HG03457 (cell line): Measurements from ENCODE around the gene NKAPL.

Source experiments
- ATAC-seq: cut with Tn5 transposase; IDR thresholded peaks from one replicate; pipeline ENCODE4 v1.9.1; 2021; ENCODE audit warnings: moderate number of reproducible peaks; ENCODE audit not compliant: unreplicated experiment

Gene NKAPL

DNA sequence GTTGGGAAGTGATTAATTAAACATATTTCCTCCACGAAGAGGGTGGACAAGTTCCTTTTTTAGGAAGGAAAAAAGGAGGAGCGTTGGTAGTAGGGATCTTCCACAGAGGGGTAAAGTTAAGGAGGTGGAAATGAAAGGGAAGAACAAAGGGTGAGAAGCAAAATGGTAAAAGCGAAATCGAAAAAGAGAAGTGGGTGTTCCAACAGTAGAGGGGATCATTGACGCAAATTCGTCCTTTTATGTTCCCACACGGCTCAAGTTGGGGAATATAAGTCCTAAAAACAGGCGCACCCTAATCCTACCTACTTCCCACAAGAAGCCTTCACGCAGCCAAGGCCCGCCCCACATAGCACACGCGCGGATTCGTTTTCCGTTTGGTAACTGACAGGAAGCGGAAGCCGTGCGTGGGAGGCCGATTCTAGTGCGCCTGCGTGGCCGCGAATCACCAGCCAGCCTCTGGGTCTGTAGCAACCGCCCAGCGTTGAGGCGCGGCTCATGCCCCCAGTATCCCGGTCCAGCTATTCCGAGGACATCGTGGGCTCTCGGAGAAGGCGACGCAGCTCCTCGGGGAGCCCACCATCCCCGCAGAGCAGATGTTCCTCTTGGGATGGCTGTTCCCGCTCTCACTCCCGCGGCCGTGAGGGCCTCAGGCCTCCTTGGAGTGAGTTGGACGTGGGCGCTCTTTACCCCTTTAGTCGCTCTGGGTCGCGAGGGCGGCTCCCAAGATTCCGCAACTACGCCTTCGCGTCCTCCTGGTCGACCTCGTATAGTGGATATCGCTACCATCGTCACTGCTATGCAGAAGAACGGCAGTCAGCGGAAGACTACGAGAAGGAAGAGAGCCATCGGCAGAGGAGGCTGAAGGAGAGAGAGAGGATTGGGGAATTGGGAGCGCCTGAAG is at the start of gene NKAPL:
NKAPL (plus strand) TSS at position 421 of the 901 bp plus-strand sequence; CDS start at position 496, 75 bp downstream.
- ATAC-seq, result no peak

DNA sequence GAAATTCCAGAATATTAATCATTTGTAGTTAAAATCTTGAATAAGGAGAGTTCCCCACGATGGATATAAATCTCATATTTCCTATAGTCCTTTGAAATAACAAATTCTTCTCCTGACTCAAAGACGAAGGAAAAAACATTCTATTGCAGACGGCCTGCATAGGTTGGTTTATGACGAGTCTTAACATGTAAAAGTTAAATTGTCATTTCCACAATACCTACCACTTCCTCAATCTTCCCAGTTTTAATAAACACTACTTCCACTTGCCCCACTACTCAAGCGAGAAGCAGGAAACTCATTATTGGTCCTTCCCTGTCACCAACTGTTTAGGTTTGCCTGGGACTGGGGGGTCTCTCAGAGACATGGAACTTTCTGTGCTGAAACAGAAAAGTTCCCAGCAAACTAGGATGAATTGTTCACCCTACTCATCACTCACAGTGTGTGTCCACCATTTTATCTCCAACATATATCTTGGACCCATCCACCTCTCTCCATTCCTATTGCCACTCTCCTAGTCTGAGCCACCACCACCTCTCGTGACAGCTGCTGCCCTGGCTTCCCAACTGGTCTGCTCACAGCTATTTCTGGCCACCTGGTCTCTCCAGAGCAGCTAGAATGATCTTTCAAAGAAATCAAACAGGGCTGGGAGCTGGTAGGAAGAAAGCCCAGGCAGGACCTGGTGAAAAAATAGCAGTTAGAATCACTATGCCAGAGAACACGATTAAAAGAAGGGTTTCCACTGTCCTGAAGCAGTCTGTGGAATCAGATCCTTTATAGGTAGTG is 49.2 kb upstream of the NKAPL start:
- ATAC-seq, result no peak

DNA sequence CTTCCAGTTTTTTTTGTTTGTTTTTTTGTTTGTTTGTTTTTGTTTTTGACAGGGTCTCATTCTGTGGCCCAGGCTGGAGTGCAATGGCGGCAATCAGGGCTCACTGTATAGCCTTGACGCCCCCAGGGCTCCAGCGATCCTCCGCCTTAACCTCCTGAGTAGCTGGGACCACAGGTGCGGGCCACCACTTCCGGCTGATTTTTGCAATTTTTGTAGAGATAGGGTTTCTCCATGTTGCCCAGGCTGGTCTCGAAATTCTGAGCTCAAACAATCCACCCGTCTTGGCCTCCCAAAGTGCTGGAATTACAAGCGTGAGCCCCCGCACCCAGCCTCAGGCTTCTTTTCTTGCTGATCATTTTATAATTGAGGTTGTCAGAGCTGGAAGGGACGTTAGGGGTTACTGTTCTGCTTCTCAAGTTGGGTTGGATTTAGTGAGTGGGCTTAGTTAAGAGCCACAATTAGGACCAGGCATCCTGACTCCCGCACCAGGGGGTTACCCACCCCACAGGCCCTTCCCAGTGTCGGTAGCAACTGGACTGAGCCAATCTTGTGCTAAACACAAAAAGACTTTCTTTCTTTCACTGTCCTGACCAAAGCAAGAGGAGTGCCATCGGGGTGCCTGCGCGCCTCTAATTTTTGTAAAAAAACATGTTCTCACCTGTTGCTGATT is 47.1 kb upstream of the NKAPL start:
- no peak for ATAC-seq

DNA sequence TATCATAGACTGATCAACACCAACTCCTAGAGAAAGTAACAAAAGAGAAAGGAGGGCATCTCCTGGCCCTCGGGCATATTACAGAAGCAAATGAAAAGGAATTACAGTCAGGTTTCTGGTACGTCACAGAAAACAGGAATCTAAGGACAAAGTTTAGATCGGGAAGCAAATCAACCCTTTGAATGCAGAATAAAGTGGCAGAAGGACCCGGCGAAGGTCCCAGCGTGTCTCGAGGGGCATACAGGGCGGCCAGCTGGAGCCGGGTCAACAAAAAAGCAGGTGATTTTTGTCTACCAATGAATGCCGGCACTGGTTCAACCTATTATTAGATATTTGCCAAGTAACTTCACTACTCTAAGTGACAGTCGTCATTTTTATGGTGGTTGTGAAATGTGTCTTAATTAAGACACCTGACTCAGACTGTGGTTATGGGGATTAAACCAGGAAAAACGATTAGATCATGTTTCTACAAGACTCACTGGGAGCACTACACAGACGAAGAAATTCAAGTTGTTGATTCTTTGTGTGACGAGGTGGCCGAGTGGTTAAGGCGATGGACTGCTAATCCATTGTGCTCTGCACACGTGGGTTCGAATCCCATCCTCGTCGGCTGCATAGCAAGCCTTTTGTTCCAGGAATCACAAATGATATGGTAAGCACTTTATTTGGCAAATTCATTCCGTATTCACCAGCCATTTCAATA is 46.4 kb upstream of the NKAPL start:
- ATAC-seq, result no peak

DNA sequence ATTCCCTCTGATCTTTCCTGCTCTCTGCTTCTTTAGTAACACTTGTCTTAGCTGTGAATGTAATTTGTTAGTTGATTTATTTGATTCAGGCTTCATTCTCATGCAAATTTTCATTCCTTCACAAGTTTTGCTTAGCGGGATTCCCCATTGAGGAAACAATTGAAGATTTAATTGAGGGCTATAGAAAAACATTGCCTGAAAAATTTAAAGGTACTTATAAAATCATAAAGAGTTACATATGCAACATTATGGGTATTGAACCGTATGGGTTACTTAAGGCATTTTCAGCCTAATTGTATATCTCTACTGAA is 45.9 kb upstream of the NKAPL start:
- ATAC-seq, result no peak

DNA sequence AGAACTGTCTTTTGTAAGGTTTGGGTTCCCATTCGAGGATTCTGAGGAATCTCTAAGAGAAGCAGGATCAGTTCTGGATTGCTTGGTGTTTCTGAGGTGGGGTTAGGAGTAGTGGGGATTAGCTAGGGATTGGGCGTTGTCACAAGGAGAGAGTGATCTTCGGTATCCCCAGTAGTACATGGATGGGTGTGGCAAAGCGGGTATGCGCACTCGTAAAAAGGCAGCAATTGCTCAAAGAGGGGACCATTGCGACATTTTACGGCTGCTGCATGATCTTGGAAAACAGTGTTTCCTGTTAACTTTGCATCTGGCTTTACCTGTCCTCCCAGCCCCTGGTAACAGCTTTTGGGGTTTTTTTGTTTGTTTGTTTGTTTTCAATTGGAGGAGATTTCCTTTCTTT is 43.7 kb upstream of the NKAPL start:
- no peak for ATAC-seq

DNA sequence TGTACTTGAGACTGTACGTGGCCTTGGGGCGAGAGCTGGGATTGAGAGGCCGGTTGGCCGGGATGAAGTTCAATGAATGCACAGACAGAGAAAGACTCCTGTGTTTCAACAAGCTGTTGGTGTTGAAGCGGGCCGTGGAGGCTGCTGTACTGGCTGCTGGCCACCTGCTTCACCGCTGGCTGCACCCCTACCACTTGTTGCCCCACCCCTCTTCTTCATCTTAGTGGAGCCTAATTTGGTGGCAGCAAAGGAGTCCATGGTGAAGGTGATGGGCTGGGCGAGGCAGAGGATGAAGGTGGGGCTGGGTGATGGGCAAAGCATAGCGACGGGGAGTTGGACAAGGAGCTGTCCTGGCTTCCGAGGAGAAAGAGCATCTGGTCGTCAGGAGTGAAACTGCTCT is 41.2 kb upstream of the NKAPL start:
- ATAC-seq, result no peak

DNA sequence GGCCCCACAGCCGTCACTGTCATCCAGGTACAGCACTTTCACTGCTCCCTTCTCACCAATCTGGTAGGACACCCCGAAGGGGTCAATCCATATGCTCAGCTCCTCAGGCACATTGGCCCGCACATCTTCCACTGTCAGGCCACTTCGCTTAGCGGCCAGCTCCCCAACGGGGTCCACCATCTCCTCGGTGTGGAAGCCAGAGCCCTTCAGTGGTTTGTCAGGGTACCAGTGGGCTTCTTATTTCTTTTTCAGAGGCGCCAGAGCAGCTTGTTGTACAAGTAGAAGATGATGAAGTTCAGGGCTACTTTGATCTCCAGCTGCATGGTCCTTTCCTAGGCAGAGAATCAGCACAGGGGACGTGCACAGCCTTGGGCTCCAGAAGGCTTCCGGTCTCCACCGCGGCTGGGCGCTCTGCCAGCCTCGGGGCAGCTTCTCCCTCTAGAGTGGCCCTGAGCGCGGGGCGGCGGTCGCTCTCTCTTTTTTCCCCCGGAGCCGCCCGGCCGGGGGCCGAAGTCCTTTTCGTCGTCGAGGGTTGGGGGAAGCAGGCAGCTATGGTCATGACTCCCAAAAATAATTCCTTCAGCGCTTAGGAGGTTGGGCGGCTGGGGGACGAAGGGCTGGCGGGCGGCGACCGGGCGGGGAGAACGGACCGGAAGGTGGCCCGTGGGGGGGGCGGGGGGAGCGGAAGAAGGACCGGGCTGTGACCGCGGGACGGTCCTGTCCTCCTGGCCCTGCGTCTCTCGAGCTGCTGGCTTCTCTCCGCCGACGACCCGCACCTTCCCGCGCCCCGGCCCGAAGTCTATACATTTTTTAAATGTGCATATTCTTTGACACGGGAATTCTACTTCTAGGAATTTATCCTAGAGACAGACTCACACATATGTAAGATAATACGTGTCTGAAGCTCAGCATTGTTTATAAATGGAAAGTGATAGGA is 40.5 kb upstream of the NKAPL start:
- no peak for ATAC-seq

DNA sequence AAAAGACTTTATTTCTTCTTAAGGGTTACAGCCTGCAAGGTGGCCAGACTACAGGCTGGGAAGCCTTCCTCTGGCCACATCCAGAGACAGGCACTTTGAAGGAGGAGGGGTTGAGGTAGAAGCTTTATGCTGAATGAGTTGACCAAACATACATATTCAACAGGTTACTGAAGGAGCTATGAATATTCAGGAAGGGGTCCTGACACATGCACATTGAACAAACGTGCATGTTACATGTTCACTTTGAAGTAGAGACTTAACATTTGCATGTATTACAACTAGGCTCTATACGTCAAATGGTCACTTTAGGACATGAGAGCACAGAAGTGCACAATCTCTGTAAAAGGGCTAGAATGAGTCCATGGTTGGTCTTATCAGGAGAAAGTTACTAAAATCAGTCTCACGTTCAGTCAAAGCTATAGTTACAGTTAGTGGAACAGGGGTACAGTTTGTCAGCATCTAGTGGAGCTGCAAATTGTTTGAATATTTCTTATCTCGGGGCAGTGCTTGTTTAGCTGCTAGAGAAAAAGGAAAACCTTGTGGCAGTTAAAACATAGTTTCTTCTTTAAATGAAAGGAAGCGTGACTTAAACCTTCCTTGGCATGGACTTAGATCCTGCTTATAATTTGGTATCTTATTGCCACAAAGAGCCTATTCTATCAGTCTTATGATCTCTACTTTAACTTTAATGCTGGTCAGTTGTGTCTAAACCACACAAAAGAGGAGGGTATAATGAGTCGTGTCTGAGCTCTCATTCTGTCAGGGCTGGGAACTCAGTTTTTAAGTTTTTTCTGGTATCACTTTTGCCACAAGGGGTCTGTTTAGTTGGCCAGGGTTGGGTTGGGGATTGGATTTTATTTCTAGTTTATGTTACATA is 38.6 kb upstream of the NKAPL start:
- no peak for ATAC-seq

DNA sequence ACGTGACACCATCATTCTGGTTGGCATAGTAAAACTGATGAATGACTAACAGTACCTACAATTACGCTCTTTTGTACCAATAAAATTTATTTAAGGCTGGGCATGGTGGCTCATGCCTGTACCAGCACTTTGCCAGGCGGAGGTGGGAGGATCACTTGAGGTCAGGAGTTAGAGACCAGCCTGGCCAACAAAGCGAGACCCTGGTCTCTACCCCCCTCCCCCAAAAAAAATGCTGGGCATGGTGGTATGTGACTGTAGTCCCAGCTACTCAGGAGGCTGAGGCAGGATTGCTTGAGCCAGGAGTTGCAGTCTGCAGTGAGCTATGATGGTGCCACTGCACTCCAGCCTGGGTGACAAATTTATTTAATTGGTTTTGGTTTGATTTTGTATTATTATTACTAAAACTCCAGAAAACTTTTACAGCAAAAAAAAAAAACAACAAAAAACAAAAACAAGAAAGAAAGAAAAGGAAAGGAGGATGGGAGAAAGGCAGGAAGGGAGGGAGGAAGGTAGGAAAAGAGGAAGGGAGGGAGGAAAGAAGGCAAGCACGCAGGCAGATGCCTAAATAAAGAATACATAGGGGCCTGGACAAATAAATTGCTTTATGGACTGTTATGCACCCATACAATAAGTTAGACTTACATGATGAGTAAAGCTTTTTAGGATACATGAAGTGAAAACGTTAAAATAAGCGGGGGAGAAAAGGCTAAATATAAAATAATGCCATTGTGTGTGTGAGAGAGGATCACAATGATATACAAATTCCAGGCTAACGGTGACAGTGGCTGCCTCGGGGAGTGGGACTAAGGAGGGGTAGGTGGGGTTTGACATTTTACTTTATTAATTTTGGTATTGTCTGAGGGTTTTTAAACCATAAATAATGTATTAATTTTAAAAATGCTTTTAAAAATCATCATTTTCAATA is 34.7 kb upstream of the NKAPL start:
- no peak for ATAC-seq

DNA sequence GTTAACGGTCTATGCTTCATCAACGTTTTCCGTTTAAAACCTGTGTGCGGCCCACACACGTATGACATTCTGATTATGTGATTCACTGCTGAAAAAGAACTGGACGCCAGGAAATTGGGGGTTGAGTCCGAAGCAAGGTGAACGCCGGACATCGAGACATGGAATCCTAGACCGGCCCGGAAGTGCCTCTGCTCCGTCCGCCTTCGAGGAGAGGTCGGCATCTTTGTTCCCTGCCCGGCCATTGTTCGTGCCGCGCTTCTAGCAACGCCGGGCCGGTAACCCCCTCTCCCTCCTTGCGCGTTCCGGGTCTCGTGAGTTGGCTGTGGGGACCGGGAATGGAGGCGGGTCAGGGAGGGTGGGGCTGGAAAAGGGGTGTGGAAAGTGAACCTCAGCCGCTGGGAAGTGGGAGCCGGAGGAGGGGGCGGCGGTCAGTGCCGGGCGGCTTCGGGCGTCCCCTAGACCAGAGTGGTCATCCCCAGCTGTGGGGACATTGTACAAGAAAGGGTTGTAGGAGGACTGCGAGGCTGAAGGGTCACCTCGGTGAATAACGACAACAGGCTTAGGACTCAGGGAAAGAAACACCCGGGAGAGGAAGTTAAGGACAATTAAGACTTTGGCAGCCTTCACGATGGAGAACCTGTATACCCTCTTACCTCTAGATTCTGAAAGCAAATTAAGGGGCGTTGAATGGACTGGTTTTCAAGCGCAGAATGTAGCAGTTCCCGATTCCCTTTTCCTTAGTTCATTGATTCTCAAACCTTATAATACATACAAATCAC is 33.9 kb upstream of the NKAPL start, which contains the start of gene ZSCAN9:
ZSCAN9 (plus strand) TSS at position 220 of the 779 bp plus-strand sequence. CDS start 1,810 bp downstream, outside the sequence.
- ATAC-seq, result no peak

DNA sequence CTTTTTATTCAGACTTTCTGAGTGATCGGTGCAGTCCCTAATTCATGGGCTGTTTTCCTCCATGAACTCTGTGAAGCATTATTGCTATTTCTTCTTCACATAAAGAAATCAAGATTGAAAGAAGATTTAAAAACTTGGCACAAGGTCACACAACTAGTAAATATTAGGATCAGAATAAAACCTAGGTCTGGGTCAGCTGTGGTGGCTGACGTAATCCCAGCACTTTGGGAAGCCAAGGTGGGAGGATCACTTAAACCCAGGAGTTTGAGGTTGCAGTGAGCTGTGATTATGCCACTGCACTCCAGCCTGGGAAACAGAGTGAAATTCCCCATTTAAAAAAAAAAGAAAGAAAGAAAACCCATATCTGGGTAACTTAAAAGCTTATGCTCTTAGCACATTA is 32.6 kb upstream of the NKAPL start:
- no peak for ATAC-seq

DNA sequence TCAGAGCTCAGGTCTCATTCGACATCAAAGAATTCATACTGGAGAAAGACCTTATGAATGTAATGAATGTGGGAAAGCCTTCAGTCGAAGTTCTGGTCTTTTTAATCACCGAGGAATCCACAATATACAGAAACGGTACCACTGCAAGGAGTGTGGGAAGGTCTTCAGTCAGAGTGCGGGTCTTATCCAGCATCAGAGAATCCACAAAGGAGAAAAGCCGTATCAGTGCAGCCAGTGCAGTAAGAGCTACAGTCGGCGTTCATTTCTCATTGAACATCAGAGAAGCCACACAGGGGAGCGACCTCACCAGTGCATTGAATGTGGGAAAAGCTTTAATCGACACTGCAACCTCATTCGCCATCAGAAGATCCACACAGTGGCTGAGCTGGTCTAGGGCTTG is 26.3 kb upstream of the NKAPL start:
- no peak for ATAC-seq

DNA sequence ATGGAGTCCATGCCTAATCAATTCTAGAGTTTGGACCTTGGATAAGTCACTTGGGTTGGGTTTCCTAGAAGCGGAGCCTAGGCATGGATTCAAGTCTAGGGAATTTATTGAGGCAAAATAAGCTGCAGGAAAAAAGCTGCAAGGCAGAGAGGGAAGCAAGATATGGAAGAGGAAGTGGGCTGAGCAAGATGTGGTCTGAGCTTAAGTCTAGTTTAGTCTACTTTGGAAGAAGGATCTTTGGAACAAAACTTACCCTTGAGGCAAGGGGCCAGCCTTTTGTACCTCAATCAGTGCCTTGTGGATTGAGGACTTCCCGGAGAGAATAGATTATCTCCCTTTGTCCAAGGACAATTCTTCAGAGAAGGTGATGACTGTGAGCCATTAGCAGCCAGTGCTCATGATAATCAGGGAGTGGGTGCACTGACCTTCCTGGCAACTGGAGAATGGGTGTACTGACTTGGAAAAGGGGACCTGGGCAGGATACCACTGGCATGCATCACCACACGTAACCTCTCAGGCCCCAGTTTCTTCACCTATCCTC is 23.1 kb upstream of the NKAPL start:
- no peak for ATAC-seq

DNA sequence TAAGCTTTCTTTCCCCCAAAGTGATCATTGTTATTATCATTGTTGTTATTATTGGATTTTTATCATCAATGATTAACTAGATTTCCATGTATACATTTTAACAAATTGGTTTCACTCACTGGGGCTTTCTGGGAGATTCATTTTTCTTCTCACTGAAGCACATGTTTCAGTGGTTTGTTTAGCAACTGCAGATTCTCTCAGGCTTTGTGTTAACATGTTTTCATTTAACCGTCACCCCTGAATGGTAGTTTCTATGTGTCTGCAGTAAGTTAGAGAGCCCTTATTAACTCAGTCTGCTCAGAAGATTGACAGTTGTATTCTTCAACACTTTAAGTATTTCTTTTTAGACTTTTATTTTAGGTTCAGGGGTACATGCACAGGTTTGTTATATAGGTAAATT is 19.5 kb upstream of the NKAPL start:
- ATAC-seq, result no peak

DNA sequence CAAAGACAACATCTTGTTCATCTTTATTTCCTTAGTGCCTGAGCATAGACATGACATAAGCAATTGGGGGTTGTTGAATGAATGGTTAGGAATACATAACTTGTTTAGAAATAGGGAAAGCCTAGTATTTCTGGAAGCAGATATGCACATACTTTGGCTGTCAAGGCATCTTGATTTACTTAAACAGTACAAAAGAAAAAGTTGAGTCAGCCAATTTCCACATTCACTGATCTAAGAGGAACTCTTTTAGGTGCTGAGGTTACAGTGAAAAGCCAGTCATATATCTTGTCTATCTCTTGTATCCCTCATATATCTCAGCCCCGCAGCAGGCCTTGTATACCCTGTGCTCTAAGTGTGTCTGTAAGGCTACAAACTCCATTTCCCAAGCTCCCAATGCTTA is 18.6 kb upstream of the NKAPL start:
- no peak for ATAC-seq

DNA sequence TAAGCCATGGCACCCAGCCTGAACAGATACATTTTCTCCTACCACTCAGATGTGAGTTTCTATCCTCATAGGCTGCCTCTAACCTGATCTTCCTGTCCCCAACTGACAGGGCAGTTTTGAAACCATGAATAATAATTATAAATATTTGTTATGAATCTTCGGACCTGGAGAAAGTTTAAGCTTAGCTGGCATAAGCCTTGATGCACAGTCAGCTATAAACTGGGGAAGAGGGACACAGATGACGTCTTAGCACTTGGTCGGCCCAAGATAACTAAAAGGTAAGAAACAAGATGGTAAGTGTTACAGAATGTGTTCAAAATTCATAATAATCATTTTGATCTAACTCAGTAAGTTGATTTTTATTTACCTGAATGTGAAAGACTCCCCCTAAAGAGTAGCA is 15.2 kb upstream of the NKAPL start:
- no peak for ATAC-seq
